HG02885 (cell line): ENCODE measurements around the gene SLC30A7.
A peak's percentile ranks its signal among the peaks of the same experiment; 100 is the strongest.
"Not testable (repeated sequence)": the region's sequence is repeated elsewhere in the genome, so short reads cannot be mapped to it uniquely, and the experiment has no call there.

Experiments
- ATAC-seq: cut with Tn5 transposase; IDR thresholded peaks from one replicate; pipeline ENCODE4 v1.9.1; 2021; ENCODE audit warnings: mild to moderate bottlenecking; ENCODE audit not compliant: unreplicated experiment, poor library complexity

SLC30A7 gene

DNA sequence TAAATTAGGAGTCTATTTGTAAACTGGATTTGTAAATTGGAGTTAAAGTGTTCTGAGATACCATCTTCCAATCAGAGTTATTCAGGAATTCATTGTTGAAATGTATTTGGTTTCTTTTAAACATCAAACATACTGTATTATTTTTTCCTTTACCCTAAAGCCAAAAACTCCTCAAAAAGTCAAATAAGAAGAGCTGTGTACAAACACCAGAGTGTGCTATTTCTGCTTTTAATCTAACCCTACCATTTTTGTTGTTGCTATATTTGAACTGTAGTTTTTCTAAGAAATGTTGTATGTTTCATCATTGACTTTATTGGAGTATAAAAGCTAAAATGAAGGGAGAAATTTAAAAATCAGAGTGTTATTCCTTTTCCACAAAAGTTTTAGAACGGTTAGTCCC, 35.8 kb downstream of the SLC30A7 start:
- ATAC-seq, result no peak

DNA sequence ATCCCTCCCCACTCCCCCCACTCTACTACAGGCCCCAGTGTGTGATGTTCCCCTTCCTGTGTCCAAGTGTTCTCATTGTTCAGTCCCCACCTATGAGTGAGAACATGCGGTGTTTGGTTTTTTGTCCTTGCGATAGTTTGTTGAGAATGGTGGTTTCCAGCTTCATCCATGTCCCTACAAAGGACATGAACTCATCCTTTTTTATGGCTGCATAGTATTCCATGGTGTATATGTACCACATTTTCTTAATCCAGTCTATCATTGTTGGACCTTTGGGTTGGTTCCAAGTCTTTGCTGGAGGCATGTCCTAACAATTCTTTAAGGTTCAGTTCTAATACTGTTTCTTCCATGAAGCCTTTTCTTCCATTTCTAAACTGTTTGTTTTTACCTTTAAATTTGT, 37.7 kb downstream of the SLC30A7 start:
- not testable (repeated sequence) for ATAC-seq

DNA sequence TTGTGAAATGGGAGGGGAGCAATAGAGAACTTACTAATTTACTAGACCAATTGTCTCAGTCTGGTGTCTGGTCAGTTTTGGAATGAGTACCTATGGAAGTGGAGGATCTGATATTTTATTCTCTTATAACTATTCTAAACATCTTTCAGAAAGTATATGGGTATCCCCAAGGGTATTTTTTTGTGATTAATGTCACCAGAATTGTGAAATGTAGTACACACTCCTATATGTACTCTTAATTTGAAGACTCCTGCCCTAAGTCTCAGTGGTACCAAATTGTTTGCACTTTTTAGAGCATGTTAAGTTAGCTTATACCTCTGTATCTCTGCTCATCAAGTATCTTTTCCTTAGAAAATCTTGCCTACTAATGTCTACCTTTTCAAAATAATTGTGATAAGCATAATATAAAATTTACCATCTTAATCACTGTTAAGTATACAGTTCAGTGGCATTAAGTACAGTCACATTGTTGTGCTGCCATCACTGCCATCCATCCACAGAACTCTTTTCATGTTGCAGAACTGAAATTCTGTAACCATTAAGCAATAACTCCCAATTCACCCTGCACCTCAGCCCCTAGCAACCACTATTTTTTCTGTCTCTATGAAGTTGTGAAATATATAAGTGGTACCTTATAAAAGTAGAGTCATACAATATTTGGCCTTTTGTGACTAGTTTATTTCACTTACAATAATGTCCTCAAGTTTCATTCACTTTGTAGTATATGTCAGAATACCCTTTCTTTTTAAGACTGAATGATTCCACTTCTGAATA, 40.5 kb downstream of the SLC30A7 start:
- ATAC-seq, result no peak

DNA sequence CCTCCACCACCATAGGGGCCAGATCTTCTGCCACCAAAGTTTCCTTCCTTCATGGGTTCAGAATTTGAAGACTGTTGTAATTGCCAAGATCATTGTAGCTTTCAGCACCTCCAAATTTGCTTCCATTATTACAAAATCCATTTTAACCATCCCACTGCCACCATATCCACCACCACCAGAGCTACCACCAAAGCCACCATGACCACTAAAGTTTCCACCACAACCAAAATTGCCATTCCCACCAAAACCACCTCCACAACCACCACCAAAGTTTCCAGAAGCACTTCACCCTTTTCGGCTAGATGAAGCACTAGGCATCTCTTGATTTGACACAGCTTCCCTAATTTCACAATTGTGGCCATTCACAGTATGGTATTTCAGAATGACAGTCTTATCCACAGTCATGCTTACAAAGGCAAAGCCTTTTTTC, 45.2 kb downstream of the SLC30A7 start:
- ATAC-seq, result peak; percentile 57

DNA sequence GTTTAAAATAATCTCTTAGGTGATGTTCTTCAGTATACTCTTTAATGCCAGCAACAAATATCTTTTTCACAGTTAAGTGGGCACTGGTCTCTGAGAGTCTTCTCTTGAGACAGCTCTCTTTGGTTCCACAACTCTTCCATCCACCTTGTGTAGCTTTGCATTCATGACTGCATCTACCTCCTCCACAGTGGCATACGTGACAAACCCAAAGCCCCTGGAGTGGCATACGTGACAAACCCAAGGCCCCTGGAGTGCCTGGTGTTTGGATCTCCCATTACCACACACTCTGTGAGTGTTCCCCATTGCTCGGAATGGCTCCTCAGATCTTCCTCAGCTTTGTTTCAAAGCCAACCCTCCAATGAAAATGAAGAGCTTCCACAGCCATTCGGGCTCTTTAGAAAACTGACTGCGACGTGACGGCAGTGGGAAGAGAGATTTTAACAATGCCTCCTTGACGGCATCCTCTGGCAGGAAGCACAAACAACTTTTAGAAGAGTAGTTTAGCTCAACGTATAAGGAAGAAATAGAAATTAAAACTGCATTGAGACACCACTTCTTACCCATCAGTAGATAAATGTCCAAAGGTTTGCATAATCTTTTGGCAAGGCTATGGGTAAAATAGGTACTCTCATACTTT, 45.8 kb downstream of the SLC30A7 start:
- peak; percentile 16 for ATAC-seq

DNA sequence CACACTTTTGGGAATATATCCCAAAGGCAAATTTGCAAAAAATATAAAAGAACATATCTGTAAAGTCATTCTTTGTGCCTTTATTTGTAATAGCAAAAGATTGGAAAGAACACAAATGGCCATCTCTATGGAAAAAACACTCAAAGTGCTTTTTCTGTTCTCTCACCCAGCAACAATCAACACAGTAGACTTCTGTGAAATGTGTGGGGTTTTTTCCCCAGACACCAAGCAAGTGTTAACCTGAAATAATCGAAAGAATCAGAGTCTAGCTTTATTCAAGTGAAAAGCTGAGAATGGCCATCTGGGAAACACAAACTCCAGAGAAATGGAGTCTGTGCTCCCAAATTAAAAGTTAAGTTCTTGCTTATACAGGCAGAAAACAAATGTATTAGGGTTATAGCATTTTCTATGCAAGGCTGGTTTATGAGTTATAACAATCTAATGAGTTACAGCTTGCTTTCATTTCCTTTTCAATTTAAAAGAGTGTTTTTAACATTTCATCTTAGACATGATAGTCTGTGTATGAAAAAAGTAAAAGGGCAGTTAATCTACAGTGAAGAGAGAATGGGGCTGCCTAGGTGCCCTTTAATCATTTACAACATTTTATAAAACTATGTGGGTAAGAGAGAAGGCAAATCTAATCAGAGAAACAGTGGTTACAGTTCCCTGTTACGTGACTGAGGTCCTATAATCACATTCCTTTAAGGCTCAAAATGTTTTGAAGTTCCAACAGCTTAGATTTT, 46.6 kb downstream of the SLC30A7 start:
- ATAC-seq, result no peak

DNA sequence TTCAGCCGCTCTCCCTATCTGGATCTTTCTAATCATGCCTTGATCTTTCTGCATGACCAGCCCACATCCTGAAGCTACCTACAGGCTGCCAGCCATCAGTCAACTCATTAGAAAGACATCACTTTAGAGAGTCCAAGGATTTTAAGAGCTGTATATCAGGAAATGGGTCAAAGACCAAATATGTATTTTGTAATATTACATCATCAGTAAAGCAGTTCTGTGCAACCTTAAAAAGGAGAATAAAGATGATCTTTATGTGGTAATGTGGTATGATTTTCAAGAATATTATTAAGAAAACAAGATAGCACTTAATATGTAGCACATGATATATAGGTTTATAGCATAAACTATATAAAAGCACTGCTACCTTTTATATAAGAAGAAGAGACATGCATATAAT, 47.6 kb downstream of the SLC30A7 start:
- ATAC-seq, result no peak

DNA sequence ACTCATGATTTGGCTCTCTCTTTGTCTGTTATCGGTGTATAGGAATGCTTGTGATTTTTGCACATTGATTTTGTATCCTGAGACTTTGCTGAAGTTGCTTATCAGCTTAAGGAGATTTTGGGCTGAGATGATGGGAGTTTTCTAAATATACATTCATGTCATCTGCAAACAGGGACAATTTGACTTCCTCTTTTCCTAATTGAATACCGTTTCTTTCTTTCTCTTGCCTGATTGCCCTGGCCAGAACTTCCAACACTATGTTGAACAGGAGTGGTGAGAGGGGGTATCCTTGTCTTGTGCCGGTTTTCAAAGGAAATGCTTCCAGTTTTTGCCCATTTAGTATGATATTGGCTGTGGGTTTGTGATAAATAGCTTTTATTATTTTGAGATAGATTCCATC, 50.2 kb downstream of the SLC30A7 start:
- not testable (repeated sequence) for ATAC-seq

DNA sequence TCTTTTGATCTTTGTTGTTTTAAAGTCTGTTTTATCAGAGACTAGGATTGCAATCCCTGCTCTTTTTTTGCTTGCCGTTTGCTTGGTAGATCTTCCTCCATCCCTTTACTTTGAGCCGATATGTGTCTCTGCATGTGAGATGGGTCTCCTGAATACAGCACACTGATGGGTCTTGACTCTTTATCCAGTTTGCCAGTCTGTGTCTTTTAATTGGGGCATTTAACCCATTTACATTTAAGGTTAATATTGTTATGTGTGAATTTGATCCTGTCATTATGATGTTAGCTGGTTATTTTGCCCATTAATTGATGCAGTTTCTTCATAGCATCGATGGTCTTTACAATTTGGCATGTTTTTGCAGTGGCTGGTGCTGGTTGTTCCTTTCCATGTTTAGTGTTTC, 51.9 kb downstream of the SLC30A7 start:
- not testable (repeated sequence) for ATAC-seq

DNA sequence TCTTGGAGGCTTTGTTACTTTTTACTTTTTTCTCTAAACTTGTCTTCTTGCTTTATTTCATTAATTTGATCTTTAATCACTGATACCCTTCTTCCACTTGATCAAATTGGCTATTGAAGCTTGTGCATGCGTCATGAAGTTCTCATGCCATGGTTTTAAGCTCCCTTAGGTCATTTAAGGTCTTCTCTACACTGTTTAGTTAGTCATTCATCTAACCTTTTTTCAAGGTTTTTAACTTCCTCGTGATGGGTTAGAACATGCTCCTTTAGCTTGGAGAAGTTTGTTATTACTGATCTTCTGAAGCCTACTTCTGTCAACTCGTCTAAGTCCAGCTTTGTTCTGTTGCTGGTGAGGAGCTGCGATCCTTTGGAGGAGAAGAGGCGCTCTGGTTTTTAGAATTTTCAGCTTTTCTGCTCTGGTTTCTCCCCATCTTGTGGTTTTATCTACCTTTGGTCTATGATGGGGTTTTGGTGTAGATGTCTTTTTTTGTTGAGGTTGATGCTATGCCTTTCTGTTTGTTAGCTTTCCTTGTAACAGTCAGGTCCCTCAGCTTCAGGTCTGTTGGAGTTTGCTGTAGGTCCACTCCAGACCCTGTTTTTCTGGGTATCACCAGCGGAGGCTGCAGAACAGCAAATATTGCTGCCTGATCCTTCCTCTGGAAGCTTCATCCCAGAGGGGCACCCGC, 53.0 kb downstream of the SLC30A7 start:
- not testable (repeated sequence) for ATAC-seq

DNA sequence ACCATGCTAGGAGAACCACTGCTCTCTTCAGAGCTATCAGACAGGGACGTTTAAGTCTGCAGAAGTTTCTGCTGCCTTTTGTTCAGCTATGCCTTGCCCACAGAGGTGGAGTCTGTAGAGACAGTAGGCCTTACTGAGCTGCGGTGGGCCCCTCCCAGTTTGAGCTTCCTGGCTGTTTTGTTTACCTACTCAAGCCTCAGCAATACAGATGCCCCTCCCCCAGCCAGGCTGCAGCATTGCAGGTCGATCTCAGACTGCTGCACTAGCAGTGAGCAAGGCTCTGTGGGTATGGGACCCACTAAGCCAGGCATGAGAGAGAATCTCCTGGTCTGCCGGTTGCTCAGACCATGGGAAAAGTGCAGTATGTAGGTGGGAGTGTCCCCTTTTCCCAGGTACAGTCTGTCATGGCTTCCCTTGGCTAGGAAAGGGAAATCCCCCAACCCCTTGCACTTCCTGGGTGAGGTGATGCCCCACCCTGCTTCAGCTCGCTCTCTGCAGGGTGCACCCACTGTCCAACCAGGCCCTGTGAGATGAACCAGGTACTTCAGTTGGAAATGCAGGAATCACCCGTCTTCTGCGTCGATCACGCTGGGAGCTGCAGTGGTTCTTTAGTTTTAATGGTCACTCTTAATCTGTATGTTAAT, 53.7 kb downstream of the SLC30A7 start:
- ATAC-seq, result peak; percentile 78

DNA sequence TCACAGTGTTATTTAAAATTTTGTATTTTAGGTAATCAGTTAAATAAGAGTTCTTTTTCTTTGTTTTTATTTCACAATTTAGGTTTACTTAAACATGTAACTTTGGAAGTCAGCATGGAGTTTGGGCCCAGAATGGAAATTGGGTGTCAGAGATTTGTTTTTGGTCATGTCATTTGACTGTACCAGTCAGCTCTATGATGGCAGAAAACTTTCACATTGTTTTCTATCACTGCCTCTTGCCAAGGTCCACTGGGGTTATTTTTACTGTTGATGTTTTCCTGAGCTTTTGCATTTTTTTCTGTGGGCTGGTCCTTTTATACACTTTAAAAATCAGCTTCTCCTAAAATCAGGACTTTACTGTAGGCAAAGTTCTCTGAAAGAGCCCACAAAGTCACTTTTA, 54.4 kb downstream of the SLC30A7 start:
- ATAC-seq, result no peak

DNA sequence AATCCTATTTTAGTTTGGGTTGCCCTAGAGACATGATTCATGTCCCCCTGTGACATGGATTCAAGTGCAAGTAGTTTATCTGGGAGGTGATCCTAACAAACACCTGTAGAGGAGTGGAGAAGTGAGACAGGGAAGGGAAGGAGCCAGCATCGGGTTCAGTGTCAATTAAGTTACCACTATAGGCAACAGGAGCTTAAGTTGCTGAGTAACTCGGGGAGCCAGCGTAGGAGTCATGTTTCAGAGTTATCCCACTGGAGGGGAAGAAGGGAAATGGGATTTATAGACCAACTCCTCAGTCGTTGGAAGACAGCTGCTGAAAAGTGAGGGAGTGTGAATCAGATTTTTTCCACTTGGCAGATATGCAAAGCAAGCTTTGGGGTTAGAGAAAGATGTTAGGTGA, 54.9 kb downstream of the SLC30A7 start:
- ATAC-seq, result no peak

DNA sequence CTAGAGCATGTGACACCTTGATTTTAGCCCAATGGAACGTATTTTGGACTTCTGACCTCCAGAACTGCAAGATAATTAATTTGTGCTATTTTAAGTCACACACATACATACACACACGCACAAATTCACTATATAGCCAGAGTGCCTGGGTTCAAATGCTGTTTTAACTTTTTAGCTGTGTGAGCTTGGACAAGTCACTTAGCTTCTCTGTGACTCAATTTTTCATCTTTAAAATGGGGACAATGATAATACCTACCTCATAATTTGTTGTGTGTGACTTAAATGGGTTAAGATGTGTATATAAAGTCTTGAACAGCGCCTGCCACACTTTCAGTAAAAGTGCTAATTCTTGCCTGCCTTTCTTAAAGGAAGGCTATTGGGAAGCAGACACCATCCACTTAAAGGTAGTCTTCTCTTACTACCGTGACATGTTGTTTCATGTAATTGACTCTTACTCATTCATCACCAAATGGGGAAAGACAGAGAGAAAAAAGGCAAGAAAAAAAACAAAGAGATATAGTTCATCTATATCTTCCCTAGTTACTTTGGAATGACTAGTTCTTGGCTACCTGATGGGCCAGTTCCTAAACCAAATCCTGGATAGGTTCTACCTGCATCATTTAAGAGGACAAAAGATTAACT, 56.3 kb downstream of the SLC30A7 start:
- no peak for ATAC-seq

DNA sequence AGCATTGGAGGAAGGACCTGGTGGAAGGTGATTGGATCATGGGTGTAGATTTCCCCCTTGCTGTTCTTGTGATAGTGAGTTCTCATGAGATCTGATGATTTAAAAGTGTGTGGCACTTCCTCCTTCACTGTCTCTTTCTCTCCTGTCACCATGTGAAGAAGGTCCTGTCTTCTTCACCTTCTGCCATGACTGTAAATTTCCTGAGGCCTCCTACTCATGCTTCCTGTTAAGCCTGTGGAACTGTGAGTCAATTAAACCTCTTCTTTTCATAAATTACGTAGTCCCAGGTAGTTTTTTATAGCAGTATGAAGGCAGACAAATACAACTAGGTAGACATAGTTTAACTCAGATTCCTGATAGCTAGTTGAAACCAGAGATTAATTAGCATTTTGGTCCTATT, 57.1 kb downstream of the SLC30A7 start:
- not testable (repeated sequence) for ATAC-seq

DNA sequence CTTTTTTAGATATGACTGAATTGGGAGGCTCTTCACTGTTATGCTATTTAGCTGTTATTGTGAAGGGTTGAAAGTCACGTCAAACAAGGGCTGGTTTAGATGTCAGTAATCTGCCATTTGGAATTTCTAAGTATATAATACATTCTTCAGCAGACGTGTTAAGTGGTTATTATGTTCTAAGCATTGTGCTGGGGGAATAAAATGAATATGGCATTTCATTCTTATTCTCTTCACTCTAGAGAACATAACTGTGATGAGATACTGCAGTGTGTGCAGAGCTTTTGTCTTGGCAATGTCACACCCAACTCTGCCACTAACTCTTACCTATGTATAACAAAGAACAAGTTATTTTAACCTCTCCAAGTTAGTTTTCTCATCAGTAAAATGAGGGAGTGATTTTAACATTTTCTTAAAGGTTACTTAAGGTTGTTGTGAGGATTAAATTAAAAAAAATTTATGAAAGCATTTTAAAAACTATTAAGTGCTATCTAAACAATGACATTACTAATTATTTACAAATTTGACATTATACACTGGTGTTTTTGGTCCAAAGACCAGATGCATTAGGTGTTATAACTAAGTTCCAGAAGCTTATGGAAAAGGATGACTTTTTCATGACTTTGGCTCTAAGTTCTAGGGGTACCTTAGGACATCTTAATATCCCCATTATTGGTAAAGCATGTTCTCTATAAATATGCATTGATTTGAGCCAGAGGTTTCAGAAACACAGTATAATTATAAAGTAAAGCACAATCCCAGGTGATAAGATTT, 58.3 kb downstream of the SLC30A7 start:
- ATAC-seq, result no peak

DNA sequence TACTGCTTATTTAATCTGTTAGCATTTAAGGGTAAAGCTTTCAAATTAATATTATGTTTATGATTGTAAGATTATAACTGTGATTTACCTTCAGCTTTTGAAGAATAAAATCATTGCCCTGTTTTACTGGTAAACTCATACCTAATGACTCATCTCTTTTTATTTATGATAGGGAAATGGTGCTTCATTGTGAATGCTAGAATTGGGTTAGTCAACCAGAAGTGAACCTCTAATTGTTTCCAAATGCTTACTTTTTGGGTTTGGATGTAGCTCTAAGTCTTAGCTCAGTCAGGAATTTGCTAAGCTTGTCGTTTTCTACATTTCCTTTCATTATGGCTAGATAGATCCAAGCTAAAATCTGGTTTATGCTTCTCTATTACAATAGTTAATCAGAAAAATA, 59.4 kb downstream of the SLC30A7 start:
- ATAC-seq, result no peak

DNA sequence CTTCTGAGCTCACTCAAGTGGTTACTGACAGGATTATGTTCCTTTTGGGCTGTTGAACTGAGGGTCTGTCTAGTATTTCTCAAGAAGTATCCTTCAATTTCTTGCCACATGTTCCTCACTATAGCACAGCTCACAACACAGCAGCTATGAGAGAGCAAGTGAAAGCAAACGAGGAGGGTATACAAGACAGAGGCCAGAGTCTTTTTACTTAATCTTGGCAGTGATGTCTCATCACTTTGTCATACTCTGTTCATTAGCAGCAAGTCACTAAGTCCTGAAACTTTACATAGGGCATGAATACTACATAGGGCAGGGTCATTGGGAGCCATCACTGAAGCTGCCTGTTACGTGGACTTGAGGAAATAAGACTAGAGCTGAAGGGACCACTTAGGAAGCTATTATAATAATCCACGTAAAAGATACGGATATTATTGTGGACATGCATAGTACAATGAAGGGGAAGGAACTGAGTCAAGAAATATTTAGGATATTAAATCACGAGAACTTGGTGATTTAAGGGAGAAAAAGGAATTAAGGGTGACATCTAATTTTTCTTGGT, 63.7 kb downstream of the SLC30A7 start:
- ATAC-seq, result no peak

DNA sequence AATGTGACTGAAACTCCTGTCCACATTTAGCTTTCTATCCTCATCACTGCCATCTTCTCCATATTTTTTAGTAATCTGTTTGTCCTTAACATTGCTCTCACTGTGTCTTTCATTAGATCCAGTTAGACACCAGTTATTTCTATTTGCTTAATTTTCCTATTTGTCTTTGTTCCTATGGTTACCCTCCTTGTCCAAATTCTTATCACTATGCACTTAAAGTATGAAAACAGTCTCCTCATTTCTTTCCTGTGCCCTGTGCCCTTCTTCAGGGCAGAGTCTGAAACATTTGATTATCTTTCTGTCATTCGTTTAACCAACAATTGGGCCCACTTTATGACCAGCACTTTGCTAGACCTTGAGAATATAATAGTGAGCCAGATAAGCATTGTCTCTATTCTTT, 64.2 kb downstream of the SLC30A7 start:
- ATAC-seq, result no peak
